Astrocyte (in vitro differentiated cells and primary cell): ENCODE data around the gene NDUFS7.

ENCODE experiments used
- CTCF ChIP-seq: IDR thresholded peaks from 2 replicates; pipeline ENCODE4 v1.5.1; 2011; ENCODE audit warnings: low read depth, mild to moderate bottlenecking, inconsistent platforms, low read length, moderate library complexity; ENCODE audit not compliant: insufficient read depth
- EZH2 ChIP-seq: IDR thresholded peaks from 2 replicates; pipeline ENCODE4 v1.6.1; 2012; ENCODE audit warnings: mild to moderate bottlenecking, low read length, inconsistent platforms; ENCODE audit not compliant: insufficient read depth

GRCh38 chr19:1426736-1427135 lies 43.0 kb downstream of the NDUFS7 start:
- no peak for TF ChIP-seq CTCF
- TF ChIP-seq EZH2 = no peak
